Vagina (tissue), 2 donors: Measurements from ENCODE around the gene LPIN1. TPM values are rescaled to one million over a fixed set of nuclear protein-coding genes. Genes with fewer than 3 reads are reported as not detected.
A peak's percentile ranks its signal among the peaks of the same experiment; 100 is the strongest.

Experiments used
- DNase-seq, 2 donors: peaks; one replicate each; pipeline ENCODE4 v3.0.0-alpha.2; 2017; ENCODE audit errors: extremely low spot score in 2 of 2
- H3K27ac ChIP-seq: fragments of 200-600 bp; sonication (generic); one replicate; pipeline ENCODE4 v1.5.1; 2019
- H3K27me3 ChIP-seq: fragments of 200-600 bp; sonication (generic); one replicate; pipeline ENCODE4 v1.5.1; 2019
- H3K36me3 ChIP-seq, 2 donors: fragments of 200-600 bp; sonication (generic); one replicate each; pipeline ENCODE4 v1.5.1; 2017 to 2019
- H3K4me1 ChIP-seq: fragments of 200-600 bp; sonication (generic); one replicate; pipeline ENCODE4 v1.5.1; 2019
- H3K4me3 ChIP-seq, 2 donors: fragments of 200-600 bp; sonication (generic); 1 replicate in 1 of 2; 2 replicates in 1 of 2; pipeline ENCODE4 v1.5.1; 2016 to 2019
- H3K9me3 ChIP-seq: fragments of 200-600 bp; sonication (generic); one replicate; pipeline ENCODE4 v1.5.1; 2019
- POLR2A ChIP-seq, 2 donors: fragments of 450-650 bp; IDR thresholded peaks; one replicate each; pipeline ENCODE4 v1.6.1; 2017; ENCODE audit warnings: antibody characterized with exemption in 2 of 2, mild to moderate bottlenecking in 2 of 2, moderate library complexity in 2 of 2
- POLR2AphosphoS5 ChIP-seq, 2 donors: sonication (generic); formaldehyde crosslinking; IDR thresholded peaks; one replicate each; pipeline ENCODE4 v1.9.0; 2017; ENCODE audit warnings: antibody characterized with exemption in 2 of 2, mild to moderate bottlenecking in 2 of 2, low read depth in 1 of 2; ENCODE audit not compliant: insufficient read depth in 1 of 2
- intact Hi-C: fragments of 100-400 bp; cut with DNase I; formaldehyde crosslinking; loops from one replicate; pipeline ENCODE4 v1.15.1; 2023
- microRNA counts, 2 donors: library from miRNA; unstranded; fragments of <30 nt; microRNA quantifications; one replicate each; lab custom pipeline; 2016 to 2017
- microRNA-seq: library from miRNA; unstranded; fragments of <30 nt; microRNA quantifications from one replicate; pipeline ENCODE4, GENCODE V29; 2017; ENCODE audit warnings: borderline number of aligned reads, borderline replicate concordance
- small RNA-seq: library from RNA; depleted of rRNA; stranded (forward); fragments of <200 nt; gene quantifications from one replicate; pipeline ENCODE3, GENCODE V24; 2016
- total RNA-seq: library from RNA; depleted of rRNA; stranded (reverse); fragments of >200 nt; gene quantifications from one replicate; pipeline ENCODE4 v1.2.3, GENCODE V29; 2016
- TF ChIP-seq, protein P1 (sequence below), 3 experiments: fragments of 450-650 bp in 2 of 3; fragments of 200-600 bp in 1 of 3; sonication (generic) in 1 of 3; IDR thresholded peaks; one replicate each; pipeline ENCODE4 v1.5.1; 2017 to 2019; ENCODE audit warnings: antibody characterized with exemption in 3 of 3, mild to moderate bottlenecking in 2 of 3, moderate library complexity in 2 of 3

LPIN1 gene
- total RNA-seq, 1 donor from 2014 or later, result 67.5 TPM

DNA sequence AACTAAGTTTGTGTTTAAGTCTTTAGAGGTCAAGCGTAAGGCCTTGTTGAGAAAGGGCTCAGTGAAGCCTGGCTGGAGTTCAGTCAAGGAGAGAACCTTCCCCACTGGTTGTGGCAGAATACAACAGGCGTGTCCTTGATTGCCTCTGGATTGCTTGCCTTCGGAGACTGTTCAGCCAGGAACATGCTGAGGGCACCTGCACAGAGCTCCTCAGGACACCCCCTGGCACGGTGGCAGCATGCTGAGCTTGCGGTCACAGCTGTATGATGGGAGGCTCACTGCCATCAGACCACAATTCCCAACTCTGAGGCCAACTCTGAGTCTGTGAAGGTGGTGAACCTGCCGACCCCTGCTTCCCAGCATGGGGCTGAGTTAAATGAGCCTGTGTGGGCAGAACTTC is 130.0 kb downstream of the LPIN1 start:
- intact Hi-C loops, result no loop called here
- peaks cover 11% of the 10 kb centered on the region for H3K4me1 ChIP-seq
- TF ChIP-seq, protein P1, sequence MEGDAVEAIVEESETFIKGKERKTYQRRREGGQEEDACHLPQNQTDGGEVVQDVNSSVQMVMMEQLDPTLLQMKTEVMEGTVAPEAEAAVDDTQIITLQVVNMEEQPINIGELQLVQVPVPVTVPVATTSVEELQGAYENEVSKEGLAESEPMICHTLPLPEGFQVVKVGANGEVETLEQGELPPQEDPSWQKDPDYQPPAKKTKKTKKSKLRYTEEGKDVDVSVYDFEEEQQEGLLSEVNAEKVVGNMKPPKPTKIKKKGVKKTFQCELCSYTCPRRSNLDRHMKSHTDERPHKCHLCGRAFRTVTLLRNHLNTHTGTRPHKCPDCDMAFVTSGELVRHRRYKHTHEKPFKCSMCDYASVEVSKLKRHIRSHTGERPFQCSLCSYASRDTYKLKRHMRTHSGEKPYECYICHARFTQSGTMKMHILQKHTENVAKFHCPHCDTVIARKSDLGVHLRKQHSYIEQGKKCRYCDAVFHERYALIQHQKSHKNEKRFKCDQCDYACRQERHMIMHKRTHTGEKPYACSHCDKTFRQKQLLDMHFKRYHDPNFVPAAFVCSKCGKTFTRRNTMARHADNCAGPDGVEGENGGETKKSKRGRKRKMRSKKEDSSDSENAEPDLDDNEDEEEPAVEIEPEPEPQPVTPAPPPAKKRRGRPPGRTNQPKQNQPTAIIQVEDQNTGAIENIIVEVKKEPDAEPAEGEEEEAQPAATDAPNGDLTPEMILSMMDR (IDR thresholded peaks at IDR 0.05), result no peak
- TF ChIP-seq POLR2AphosphoS5 (IDR thresholded peaks at IDR 0.05; ENCODE audit: insufficient read depth in 1 of 2, low read depth in 1 of 2), result no peak
- no peaks in the 10 kb centered on the region for H3K9me3 ChIP-seq
- DNase-seq, result peak; percentile 40 to 76
- no peak overlapping the region for H3K4me3 ChIP-seq
- no peak overlapping the region for H3K27ac ChIP-seq
- no peaks in the 10 kb centered on the region for H3K36me3 ChIP-seq
- H3K27me3 ChIP-seq, result no peaks in the 10 kb centered on the region

DNA sequence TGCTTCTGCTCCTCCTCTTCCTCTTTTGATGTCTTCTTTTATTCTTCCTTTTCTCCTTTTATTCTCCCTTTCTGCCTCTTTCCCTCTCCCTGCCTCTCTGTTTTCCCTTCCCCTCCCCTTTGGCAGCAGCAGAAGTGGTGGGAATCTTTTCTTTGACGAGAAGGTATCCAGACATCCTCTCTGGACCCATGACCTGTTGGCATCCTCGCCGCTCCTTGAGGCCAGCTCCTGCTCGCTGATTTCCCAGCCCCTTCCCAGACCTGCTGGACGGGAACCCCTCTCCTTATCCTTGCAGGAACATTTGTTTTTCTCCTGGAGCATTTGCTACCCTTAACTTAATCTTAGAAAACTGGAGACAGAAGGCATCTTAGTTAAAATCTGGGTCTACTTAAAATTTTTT is 130.5 kb downstream of the LPIN1 start:
- intact Hi-C loops, result no loop called here
- Histone ChIP-seq H3K27me3 (no peaks in the 10 kb centered on the region), H3K9me3 (no peaks in the 10 kb centered on the region), H3K36me3 (no peaks in the 10 kb centered on the region), H3K27ac (no peak overlapping the region), H3K4me3 (no peak overlapping the region), H3K4me1 (peaks cover 11% of the 10 kb centered on the region)
- DNase-seq, result peak; percentile 64 to 80
- TF ChIP-seq POLR2A (IDR thresholded peaks at IDR 0.05), result no peak
- no peak for TF ChIP-seq POLR2AphosphoS5 (IDR thresholded peaks at IDR 0.05; ENCODE audit: insufficient read depth in 1 of 2, low read depth in 1 of 2)
- TF ChIP-seq, protein P1 (IDR thresholded peaks at IDR 0.05), result no peak

MicroRNAs encoded within 50 kb of the gene (microRNA counts, 767-probe panel; counts per million panel counts)
- microRNA hsa-miR-548s (lab: Ali Mortazavi, UCI), result 238 to 261 counts per million in 2 donors

Small RNAs within 50 kb of the gene (microRNA-seq; reads per million reads assigned to microRNA genes)
- gene MIR4262 (not detected), gene MIR548S (not detected)

Small RNAs within 50 kb of the gene (small RNA-seq; reads per million reads assigned to genes)
- not detected for gene MIR4262
- gene MIR548S, result not detected

Other genes with a start within 250 kb of the LPIN1 start
- gene GREB1, start 212.6 kb upstream of the LPIN1 start, total RNA-seq, result 35.4 TPM
- gene NTSR2, start 76.4 kb upstream of the LPIN1 start, total RNA-seq, result not detected